Progenitor cell of endocrine pancreas (in vitro differentiated cells): ENCODE measurements around the gene ELF3. TPM values are rescaled to one million over a fixed set of nuclear protein-coding genes. Genes with fewer than 3 reads are reported as not detected.

Experiments
- DNase-seq: peaks from one replicate; pipeline ENCODE4 v3.0.0; 2021; ENCODE audit warnings: low spot score; ENCODE audit not compliant: unreplicated experiment
- H3K27ac Mint-ChIP-seq: 2 replicates; pipeline ENCODE4 v1.8.0; 2021; ENCODE audit warnings: mild to moderate bottlenecking, moderate library complexity, mixed read lengths
- H3K27me3 Mint-ChIP-seq: 2 replicates; pipeline ENCODE4 v1.8.0; 2021; ENCODE audit warnings: mixed read lengths
- H3K36me3 Mint-ChIP-seq: 2 replicates; pipeline ENCODE4 v1.8.0; 2022; ENCODE audit warnings: mixed read lengths; ENCODE audit not compliant: insufficient read depth
- H3K4me1 Mint-ChIP-seq: 2 replicates; pipeline ENCODE4 v1.8.0; 2021; ENCODE audit warnings: low read depth, mixed read lengths
- H3K4me3 Mint-ChIP-seq: 2 replicates; pipeline ENCODE4 v1.8.0; 2021; ENCODE audit warnings: low read depth, mild to moderate bottlenecking, moderate library complexity, mixed read lengths
- H3K9me3 Mint-ChIP-seq: 2 replicates; pipeline ENCODE4 v1.8.0; 2021; ENCODE audit warnings: low read depth, mixed read lengths
- total RNA-seq: library from RNA; stranded (reverse); gene quantifications from 2 replicates; pipeline ENCODE4 v1.2.1, GENCODE V29; 2021
- TF ChIP-seq, protein P1 (sequence below): fragments of 200-600 bp; sonication (generic); IDR thresholded peaks from one replicate; pipeline ENCODE4 v1.5.0; 2021; ENCODE audit warnings: antibody characterized with exemption, mild to moderate bottlenecking; ENCODE audit not compliant: unreplicated experiment

ELF3 gene
- total RNA-seq, 1 donor from 2014 or later = 74.3 TPM

GRCh38 chr1:202014915-202015661, 4.7 kb downstream of the ELF3 start:
- Mint-ChIP-seq H3K4me1 (peaks cover 53% of the 10 kb centered on the region), H3K9me3 (no peaks in the 10 kb centered on the region), H3K36me3 (peaks cover 27% of the 10 kb centered on the region), H3K27ac (peak overlapping the region; percentile 49), H3K4me3 (peak overlapping the region; percentile 19), H3K27me3 (no peaks in the 10 kb centered on the region)
- TF ChIP-seq, protein P1, sequence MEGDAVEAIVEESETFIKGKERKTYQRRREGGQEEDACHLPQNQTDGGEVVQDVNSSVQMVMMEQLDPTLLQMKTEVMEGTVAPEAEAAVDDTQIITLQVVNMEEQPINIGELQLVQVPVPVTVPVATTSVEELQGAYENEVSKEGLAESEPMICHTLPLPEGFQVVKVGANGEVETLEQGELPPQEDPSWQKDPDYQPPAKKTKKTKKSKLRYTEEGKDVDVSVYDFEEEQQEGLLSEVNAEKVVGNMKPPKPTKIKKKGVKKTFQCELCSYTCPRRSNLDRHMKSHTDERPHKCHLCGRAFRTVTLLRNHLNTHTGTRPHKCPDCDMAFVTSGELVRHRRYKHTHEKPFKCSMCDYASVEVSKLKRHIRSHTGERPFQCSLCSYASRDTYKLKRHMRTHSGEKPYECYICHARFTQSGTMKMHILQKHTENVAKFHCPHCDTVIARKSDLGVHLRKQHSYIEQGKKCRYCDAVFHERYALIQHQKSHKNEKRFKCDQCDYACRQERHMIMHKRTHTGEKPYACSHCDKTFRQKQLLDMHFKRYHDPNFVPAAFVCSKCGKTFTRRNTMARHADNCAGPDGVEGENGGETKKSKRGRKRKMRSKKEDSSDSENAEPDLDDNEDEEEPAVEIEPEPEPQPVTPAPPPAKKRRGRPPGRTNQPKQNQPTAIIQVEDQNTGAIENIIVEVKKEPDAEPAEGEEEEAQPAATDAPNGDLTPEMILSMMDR = no peak
- DNase-seq = no peak

DNA sequence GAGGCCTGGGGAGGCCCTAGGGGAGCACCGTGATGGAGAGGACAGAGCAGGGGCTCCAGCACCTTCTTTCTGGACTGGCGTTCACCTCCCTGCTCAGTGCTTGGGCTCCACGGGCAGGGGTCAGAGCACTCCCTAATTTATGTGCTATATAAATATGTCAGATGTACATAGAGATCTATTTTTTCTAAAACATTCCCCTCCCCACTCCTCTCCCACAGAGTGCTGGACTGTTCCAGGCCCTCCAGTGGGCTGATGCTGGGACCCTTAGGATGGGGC, 5.2 kb downstream of the ELF3 start:
- DNase-seq = no peak
- Mint-ChIP-seq H3K27ac (peak overlapping the region; percentile 89), H3K4me3 (no peak overlapping the region), H3K9me3 (no peaks in the 10 kb centered on the region), H3K4me1 (peaks cover 50% of the 10 kb centered on the region), H3K27me3 (no peaks in the 10 kb centered on the region), H3K36me3 (peaks cover 27% of the 10 kb centered on the region)
- TF ChIP-seq, protein P1 = no peak

DNA sequence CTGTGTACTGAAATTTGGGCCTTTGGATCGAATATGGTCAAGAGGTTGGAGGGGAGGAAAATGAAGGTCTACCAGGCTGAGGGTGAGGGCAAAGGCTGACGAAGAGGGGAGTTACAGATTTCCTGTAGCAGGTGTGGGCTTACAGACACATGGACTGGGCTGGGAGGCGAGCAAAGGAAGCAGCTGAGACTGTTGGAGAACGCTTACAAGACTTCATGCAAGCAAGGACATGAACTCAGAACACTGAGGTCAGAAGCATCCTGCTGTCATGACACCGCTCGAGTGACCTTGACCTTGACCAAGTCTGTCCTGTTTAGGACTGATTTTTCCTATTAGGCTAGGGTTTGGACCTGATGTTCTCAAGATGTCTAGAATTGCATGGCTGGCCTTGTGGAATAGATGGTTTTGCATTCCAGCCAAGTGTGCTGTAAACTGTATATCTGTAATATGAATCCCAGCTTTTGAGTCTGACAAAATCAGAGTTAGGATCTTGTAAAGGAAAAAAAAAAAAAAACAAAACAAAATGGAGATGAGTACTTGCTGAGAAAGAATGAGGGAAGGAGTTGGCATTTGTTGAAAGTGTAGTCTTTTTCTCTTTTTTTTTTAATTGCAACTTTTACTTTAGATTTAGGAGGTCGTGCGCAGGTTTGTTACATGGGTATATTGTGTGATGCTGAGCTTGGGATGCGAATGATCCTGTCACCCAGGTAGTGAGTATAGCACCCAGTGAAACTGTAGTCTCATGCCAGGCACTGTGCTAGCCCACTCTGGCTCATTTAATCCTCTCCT, 5.8 kb downstream of the ELF3 start:
- TF ChIP-seq, protein P1 = no peak
- Mint-ChIP-seq H3K9me3 (no peaks in the 10 kb centered on the region), H3K36me3 (peaks cover 27% of the 10 kb centered on the region), H3K4me3 (no peak overlapping the region), H3K27me3 (no peaks in the 10 kb centered on the region), H3K4me1 (peaks cover 44% of the 10 kb centered on the region), H3K27ac (peak overlapping the region; percentile 89)
- DNase-seq = no peak

GRCh38 chr1:202016811-202017748, 6.7 kb downstream of the ELF3 start:
- peak overlapping the region; percentile 58 for H3K4me3 Mint-ChIP-seq
- peaks cover 42% of the 10 kb centered on the region for H3K4me1 Mint-ChIP-seq
- no peaks in the 10 kb centered on the region for H3K27me3 Mint-ChIP-seq
- no peaks in the 10 kb centered on the region for H3K9me3 Mint-ChIP-seq
- peaks cover 27% of the 10 kb centered on the region for H3K36me3 Mint-ChIP-seq
- TF ChIP-seq, protein P1 = no peak
- no peak for DNase-seq
- H3K27ac Mint-ChIP-seq = peak overlapping the region; percentile 94
